ENCODE measurements around the gene ALKBH2. TPM values are rescaled to one million over a fixed set of nuclear protein-coding genes. Genes with fewer than 3 reads are reported as not detected.

ALKBH2 gene
- polyA plus RNA-seq, 1 donor from 2014 or later = 44.0 TPM

GRCh38 chr12:109113661-109114321 is 20.5 kb upstream of the ALKBH2 start:
- H4K20me1 ChIP-seq (ENCODE audit: insufficient read depth) = no peaks in the 10 kb centered on the region
- H3F3A ChIP-seq (ENCODE audit: insufficient read depth, low read length, poor library complexity, severe bottlenecking) = no peaks in the 10 kb centered on the region
- H2AFZ ChIP-seq (ENCODE audit: low read depth, low read length) = no peak overlapping the region
- no peak overlapping the region for H3K27ac ChIP-seq (ENCODE audit: low read length)
- no peak overlapping the region for H3K9ac ChIP-seq (ENCODE audit: low read length)
- TF ChIP-seq SMC3 (conservative IDR thresholded peaks at IDR 0.05; ENCODE audit: poor library complexity) (no peak), TAF1 (IDR thresholded peaks at IDR 0.05; ENCODE audit: low read depth) (no peak), MXI1 (conservative IDR thresholded peaks at IDR 0.05; ENCODE audit: poor library complexity, severe bottlenecking) (no peak), EP300 (conservative IDR thresholded peaks at IDR 0.05; ENCODE audit: poor library complexity, severe bottlenecking) (no peak), EZH2 (IDR thresholded peaks at IDR 0.05; ENCODE audit: borderline replicate concordance, insufficient read depth, low read length, poor library complexity, severe bottlenecking) (no peak), RAD21 (conservative IDR thresholded peaks at IDR 0.05) (no peak), POLR2AphosphoS5 (IDR thresholded peaks at IDR 0.05) (no peak), CTCF (IDR thresholded peaks at IDR 0.05; ENCODE audit: poor library complexity, severe bottlenecking) (no peak), REST (IDR thresholded peaks at IDR 0.05; ENCODE audit: borderline replicate concordance) (no peak)
- H3K36me3 ChIP-seq (ENCODE audit: insufficient read depth, low read length) = no peaks in the 10 kb centered on the region
- H3K9me3 ChIP-seq (ENCODE audit: low read length) = no peaks in the 10 kb centered on the region
- no peaks in the 10 kb centered on the region for H3K79me2 ChIP-seq (replicated peaks; ENCODE audit: insufficient read depth, low read length)
- no peak overlapping the region for H3K4me2 ChIP-seq (ENCODE audit: low read length)
- no peak overlapping the region for H3K4me3 ChIP-seq (ENCODE audit: low read length)
- no peaks in the 10 kb centered on the region for H3K27me3 ChIP-seq (ENCODE audit: insufficient read depth, low read depth, low read length)
- no peaks in the 10 kb centered on the region for H3K9me2 ChIP-seq (ENCODE audit: insufficient read depth, low read length)

- H2AFZ ChIP-seq (ENCODE audit: low read depth, low read length) = no peak overlapping the region
- no peak overlapping the region for H3K9ac ChIP-seq (ENCODE audit: low read length)
- H3K79me2 ChIP-seq (replicated peaks; ENCODE audit: insufficient read depth, low read length) = no peaks in the 10 kb centered on the region
- no peaks in the 10 kb centered on the region for H4K20me1 ChIP-seq (ENCODE audit: insufficient read depth)
- TF ChIP-seq POLR2AphosphoS5 (IDR thresholded peaks at IDR 0.05) = no peak
- no peak for TF ChIP-seq CTCF (IDR thresholded peaks at IDR 0.05; ENCODE audit: poor library complexity, severe bottlenecking)
- no peak for TF ChIP-seq REST (IDR thresholded peaks at IDR 0.05; ENCODE audit: borderline replicate concordance)
- no peak for TF ChIP-seq EZH2 (IDR thresholded peaks at IDR 0.05; ENCODE audit: borderline replicate concordance, insufficient read depth, low read length, poor library complexity, severe bottlenecking)
- no peak overlapping the region for H3K4me3 ChIP-seq (ENCODE audit: low read length)
- H3K27me3 ChIP-seq (ENCODE audit: insufficient read depth, low read depth, low read length) = no peaks in the 10 kb centered on the region
- H3K4me2 ChIP-seq (ENCODE audit: low read length) = no peak overlapping the region
- no peaks in the 10 kb centered on the region for H3F3A ChIP-seq (ENCODE audit: insufficient read depth, low read length, poor library complexity, severe bottlenecking)
- no peak overlapping the region for H3K27ac ChIP-seq (ENCODE audit: low read length)
- no peaks in the 10 kb centered on the region for H3K36me3 ChIP-seq (ENCODE audit: insufficient read depth, low read length)
- H3K9me2 ChIP-seq (ENCODE audit: insufficient read depth, low read length) = no peaks in the 10 kb centered on the region
- no peaks in the 10 kb centered on the region for H3K9me3 ChIP-seq (ENCODE audit: low read length)
Measured at GRCh38 chr12:109112720-109113465, 19.6 kb upstream of the ALKBH2 start.

All from neural cell (in vitro differentiated cells).